ENCODE measurements around the gene RPSA.

GRCh38 chr3:39412668-39413260 is 6.2 kb downstream of the RPSA start:
- TF ChIP-seq MAX (IDR thresholded peaks at IDR 0.05; ENCODE audit: low read depth, low read length) (no peak), POLR2A (IDR thresholded peaks at IDR 0.05; ENCODE audit: extremely low read depth, insufficient read length) (no peak), CTCF (IDR thresholded peaks at IDR 0.05; ENCODE audit: low read depth, low read length) (no peak), MYC (IDR thresholded peaks at IDR 0.05; ENCODE audit: low read depth, low read length) (no peak)

Measured in NB4 (cell line).